Thyroid gland (tissue), 4 donors: ENCODE results near the gene DDX49.

Experiments
- POLR2A ChIP-seq, 2 donors: fragments of 450-650 bp; IDR thresholded peaks; one replicate each; pipeline ENCODE4 v1.6.1; 2017; ENCODE audit warnings: antibody characterized with exemption in 2 of 2, mild to moderate bottlenecking in 2 of 2, moderate library complexity in 1 of 2
- TF ChIP-seq, protein P1 (sequence below), 6 experiments: fragments of 200-600 bp in 3 of 6; fragments of 450-650 bp in 3 of 6; sonication (generic) in 3 of 6; IDR thresholded peaks; one replicate each; pipeline ENCODE4 v1.5.1; 2016 to 2019; ENCODE audit warnings: antibody characterized with exemption in 6 of 6, mild to moderate bottlenecking in 2 of 6, inconsistent platforms in 1 of 6, moderate library complexity in 1 of 6

DNA sequence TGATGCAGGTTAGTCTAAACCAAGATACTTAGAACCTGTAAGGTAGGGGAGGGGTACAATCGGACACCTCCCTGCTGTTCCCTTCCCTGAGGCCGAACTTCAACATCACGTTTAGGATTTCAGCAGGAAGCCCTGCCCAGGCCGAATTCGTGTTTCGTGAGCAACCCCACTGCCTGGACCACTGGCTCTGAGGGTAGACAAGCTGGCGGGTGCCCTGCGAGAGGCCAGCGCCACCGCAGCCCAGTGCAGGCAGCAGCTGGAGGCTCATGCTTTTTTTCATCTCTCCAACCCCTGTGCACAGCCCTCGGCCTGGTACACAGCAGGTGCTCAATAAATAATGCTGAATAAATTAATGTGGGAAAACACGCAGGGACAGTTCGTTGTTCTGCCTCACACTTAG is 13.8 kb downstream of the DDX49 start:
- TF ChIP-seq, protein P1, sequence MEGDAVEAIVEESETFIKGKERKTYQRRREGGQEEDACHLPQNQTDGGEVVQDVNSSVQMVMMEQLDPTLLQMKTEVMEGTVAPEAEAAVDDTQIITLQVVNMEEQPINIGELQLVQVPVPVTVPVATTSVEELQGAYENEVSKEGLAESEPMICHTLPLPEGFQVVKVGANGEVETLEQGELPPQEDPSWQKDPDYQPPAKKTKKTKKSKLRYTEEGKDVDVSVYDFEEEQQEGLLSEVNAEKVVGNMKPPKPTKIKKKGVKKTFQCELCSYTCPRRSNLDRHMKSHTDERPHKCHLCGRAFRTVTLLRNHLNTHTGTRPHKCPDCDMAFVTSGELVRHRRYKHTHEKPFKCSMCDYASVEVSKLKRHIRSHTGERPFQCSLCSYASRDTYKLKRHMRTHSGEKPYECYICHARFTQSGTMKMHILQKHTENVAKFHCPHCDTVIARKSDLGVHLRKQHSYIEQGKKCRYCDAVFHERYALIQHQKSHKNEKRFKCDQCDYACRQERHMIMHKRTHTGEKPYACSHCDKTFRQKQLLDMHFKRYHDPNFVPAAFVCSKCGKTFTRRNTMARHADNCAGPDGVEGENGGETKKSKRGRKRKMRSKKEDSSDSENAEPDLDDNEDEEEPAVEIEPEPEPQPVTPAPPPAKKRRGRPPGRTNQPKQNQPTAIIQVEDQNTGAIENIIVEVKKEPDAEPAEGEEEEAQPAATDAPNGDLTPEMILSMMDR (IDR thresholded peaks at IDR 0.05): no peak
- TF ChIP-seq POLR2A (IDR thresholded peaks at IDR 0.05): no peak
